Fibroblast of lung (primary cell): ENCODE measurements around the gene PIEZO2. TPM values are rescaled to one million over a fixed set of nuclear protein-coding genes. Genes with fewer than 3 reads are reported as not detected.
A peak's percentile ranks its signal among the peaks of the same experiment; 100 is the strongest.

Experiments used
- DNase-seq, 2 donors: peaks; one replicate each; pipeline versions ENCODE4 v3.0.0 to v3.0.0-alpha.2; 2010; ENCODE audit warnings: low read depth in 2 of 2
- H2AFZ ChIP-seq: 2 replicates; pipeline ENCODE4 v1.5.1; 2012; ENCODE audit warnings: low read length, control low read depth, inconsistent platforms
- H3K27ac ChIP-seq: 2 replicates; pipeline ENCODE4 v1.5.1; 2011; ENCODE audit warnings: low read length, control low read depth; ENCODE audit not compliant: insufficient read depth
- H3K27me3 ChIP-seq: 2 replicates; pipeline ENCODE4 v1.5.1; 2011; ENCODE audit warnings: mild to moderate bottlenecking, low read length; ENCODE audit not compliant: control insufficient read depth, insufficient read depth
- H3K36me3 ChIP-seq: 2 replicates; pipeline ENCODE4 v1.5.1; 2011; ENCODE audit warnings: low read length; ENCODE audit not compliant: control insufficient read depth, insufficient read depth
- H3K4me1 ChIP-seq: 2 replicates; pipeline ENCODE4 v1.5.1; 2011; ENCODE audit warnings: low read length; ENCODE audit not compliant: control insufficient read depth, insufficient read depth; ENCODE audit errors: extremely low read depth
- H3K4me2 ChIP-seq: 2 replicates; pipeline ENCODE4 v1.5.1; 2011; ENCODE audit warnings: low read length, control low read depth; ENCODE audit not compliant: insufficient read depth; ENCODE audit errors: extremely low read depth
- H3K4me3 ChIP-seq, 4 experiments: fragments of 200-600 bp in 1 of 4; sonication (generic) in 1 of 4; replicated peaks in 1 of 4; 2 replicates each; pipeline ENCODE4 v1.5.1; 2011 to 2016; ENCODE audit warnings: low read length in 4 of 4, low read depth in 3 of 4, mild to moderate bottlenecking in 3 of 4, control low read depth in 2 of 4, inconsistent platforms in 1 of 4, mixed read lengths in 1 of 4; ENCODE audit not compliant: insufficient read depth in 1 of 4; ENCODE audit errors: control extremely low read depth in 1 of 4
- H3K79me2 ChIP-seq: 2 replicates; pipeline ENCODE4 v1.5.1; 2012; ENCODE audit warnings: mild to moderate bottlenecking, low read length, inconsistent platforms; ENCODE audit not compliant: control insufficient read depth, insufficient read depth
- H3K9ac ChIP-seq: 2 replicates; pipeline ENCODE4 v1.5.1; 2011; ENCODE audit warnings: mild to moderate bottlenecking, low read length, control low read depth; ENCODE audit not compliant: insufficient read depth
- H3K9me3 ChIP-seq: 2 replicates; pipeline ENCODE4 v1.5.1; 2012; ENCODE audit warnings: low read depth, low read length; ENCODE audit not compliant: control insufficient read depth, insufficient read depth
- H4K20me1 ChIP-seq: 2 replicates; pipeline ENCODE4 v1.5.1; 2011; ENCODE audit warnings: low read length; ENCODE audit not compliant: control insufficient read depth, insufficient read depth; ENCODE audit errors: extremely low read depth
- EZH2 ChIP-seq: IDR thresholded peaks from 2 replicates; pipeline ENCODE4 v1.5.1; 2012; ENCODE audit warnings: low read length, control low read depth, mild to moderate bottlenecking; ENCODE audit errors: missing control alignments
- polyA plus RNA-seq, 2 donors: library from polyadenylated mRNA; depleted of rRNA in 1 of 2; stranded (reverse) in 1 of 2; unstranded in 1 of 2; fragments of >200 nt; gene quantifications; 2 replicates each; pipeline ENCODE4 v1.2.1, GENCODE V29; 2011 to 2012; ENCODE audit warnings: missing spikeins in 1 of 2
- total RNA-seq: library from RNA; depleted of rRNA; stranded (reverse); fragments of >200 nt; gene quantifications from 2 replicates; pipeline ENCODE4 v1.2.1, GENCODE V29; 2014
- TF ChIP-seq, protein P1 (sequence below), 2 donors: IDR thresholded peaks in 1 of 2; conservative IDR thresholded peaks in 1 of 2; 1 replicate in 1 of 2; 2 replicates in 1 of 2; pipeline ENCODE4 v1.5.1; 2011 to 2012; ENCODE audit warnings: low read length in 2 of 2, control low read depth in 1 of 2, inconsistent platforms in 1 of 2, low read depth in 1 of 2, mild to moderate bottlenecking in 1 of 2

PIEZO2 gene
- total and polyA plus RNA-seq, 2 donors (not counting 1 experiment from before 2014, with no cell fraction given) = 1.2 to 6.6 TPM

DNA sequence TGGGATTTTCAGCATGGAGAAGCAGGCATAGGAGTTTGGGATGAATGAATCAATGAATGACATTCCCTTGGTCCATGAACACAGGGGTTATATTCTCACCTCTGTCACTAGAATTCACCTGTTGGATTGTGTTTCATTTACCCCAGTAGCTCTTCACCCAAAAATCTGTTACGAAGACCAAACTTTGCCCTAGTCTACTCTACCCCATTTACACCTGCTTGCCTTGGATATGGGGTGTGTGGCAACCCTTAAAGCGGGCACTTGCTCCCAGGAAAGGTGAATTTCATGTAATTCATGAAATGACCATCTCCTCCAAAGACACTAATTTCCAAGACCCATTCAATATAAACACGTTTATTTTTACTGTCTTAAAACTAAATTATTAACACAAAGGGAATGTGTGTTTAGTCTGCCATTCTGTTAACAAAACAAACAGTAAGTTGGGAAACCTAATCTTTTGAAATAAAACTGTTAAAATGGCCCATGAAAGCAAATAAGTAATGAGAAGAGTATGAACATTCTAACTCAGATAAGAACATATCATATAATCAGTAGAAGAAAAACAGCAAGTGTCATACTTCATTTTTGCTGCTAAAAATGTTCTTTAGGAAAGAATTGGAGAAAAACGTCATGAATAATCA, 355.5 kb downstream of the PIEZO2 start:
- no peak overlapping the region for H3K4me3 ChIP-seq
- H3K27ac ChIP-seq = no peak overlapping the region
- TF ChIP-seq, protein P1, sequence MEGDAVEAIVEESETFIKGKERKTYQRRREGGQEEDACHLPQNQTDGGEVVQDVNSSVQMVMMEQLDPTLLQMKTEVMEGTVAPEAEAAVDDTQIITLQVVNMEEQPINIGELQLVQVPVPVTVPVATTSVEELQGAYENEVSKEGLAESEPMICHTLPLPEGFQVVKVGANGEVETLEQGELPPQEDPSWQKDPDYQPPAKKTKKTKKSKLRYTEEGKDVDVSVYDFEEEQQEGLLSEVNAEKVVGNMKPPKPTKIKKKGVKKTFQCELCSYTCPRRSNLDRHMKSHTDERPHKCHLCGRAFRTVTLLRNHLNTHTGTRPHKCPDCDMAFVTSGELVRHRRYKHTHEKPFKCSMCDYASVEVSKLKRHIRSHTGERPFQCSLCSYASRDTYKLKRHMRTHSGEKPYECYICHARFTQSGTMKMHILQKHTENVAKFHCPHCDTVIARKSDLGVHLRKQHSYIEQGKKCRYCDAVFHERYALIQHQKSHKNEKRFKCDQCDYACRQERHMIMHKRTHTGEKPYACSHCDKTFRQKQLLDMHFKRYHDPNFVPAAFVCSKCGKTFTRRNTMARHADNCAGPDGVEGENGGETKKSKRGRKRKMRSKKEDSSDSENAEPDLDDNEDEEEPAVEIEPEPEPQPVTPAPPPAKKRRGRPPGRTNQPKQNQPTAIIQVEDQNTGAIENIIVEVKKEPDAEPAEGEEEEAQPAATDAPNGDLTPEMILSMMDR (conservative IDR thresholded peaks at IDR 0.05 in 1 of 2, IDR thresholded peaks at IDR 0.05 in 1 of 2; ENCODE audit: low read depth in 1 of 2, low read length in 2 of 2) = no peak
- TF ChIP-seq EZH2 = no peak
- no peaks in the 10 kb centered on the region for H4K20me1 ChIP-seq
- H3K4me2 ChIP-seq = no peak overlapping the region
- H3K79me2 ChIP-seq = no peaks in the 10 kb centered on the region
- H3K4me1 ChIP-seq = no peaks in the 10 kb centered on the region
- H3K36me3 ChIP-seq = no peaks in the 10 kb centered on the region
- no peaks in the 10 kb centered on the region for H3K9me3 ChIP-seq
- no peaks in the 10 kb centered on the region for H3K27me3 ChIP-seq
- no peak overlapping the region for H2AFZ ChIP-seq
- H3K9ac ChIP-seq = no peak overlapping the region
- DNase-seq = no peak

- peak in 1 of 2 donors; percentile 19 for DNase-seq
- Histone ChIP-seq H3K36me3 (no peaks in the 10 kb centered on the region), H3K27ac (no peak overlapping the region)
Measured at GRCh38 chr18:10792181-10792580, 357.2 kb downstream of the PIEZO2 start.

GRCh38 chr18:10791169-10791831, 358.1 kb downstream of the PIEZO2 start:
- H3K27ac ChIP-seq = no peak overlapping the region
- no peak for DNase-seq

More at GRCh38 chr18:10792181-10792580, 357.2 kb downstream of the PIEZO2 start:
- Histone ChIP-seq H3K9ac (no peak overlapping the region), H2AFZ (no peak overlapping the region), H3K9me3 (no peaks in the 10 kb centered on the region), H3K79me2 (no peaks in the 10 kb centered on the region), H3K4me3 (no peak overlapping the region), H3K4me2 (no peak overlapping the region), H4K20me1 (no peaks in the 10 kb centered on the region), H3K27me3 (no peaks in the 10 kb centered on the region), H3K4me1 (no peaks in the 10 kb centered on the region)
- TF ChIP-seq, protein P1 (conservative IDR thresholded peaks at IDR 0.05 in 1 of 2, IDR thresholded peaks at IDR 0.05 in 1 of 2; ENCODE audit: low read depth in 1 of 2, low read length in 2 of 2) = no peak
- TF ChIP-seq EZH2 = no peak

More at GRCh38 chr18:10791169-10791831, 358.1 kb downstream of the PIEZO2 start:
- H3K4me1 ChIP-seq = no peaks in the 10 kb centered on the region
- H3K36me3 ChIP-seq = no peaks in the 10 kb centered on the region
- H3K9ac ChIP-seq = no peak overlapping the region
- no peak overlapping the region for H3K4me2 ChIP-seq
- no peak overlapping the region for H2AFZ ChIP-seq
- H3K9me3 ChIP-seq = no peaks in the 10 kb centered on the region
- H3K27me3 ChIP-seq = no peaks in the 10 kb centered on the region
- TF ChIP-seq, protein P1 (conservative IDR thresholded peaks at IDR 0.05 in 1 of 2, IDR thresholded peaks at IDR 0.05 in 1 of 2; ENCODE audit: low read depth in 1 of 2, low read length in 2 of 2) = no peak
- TF ChIP-seq EZH2 = no peak
- no peaks in the 10 kb centered on the region for H3K79me2 ChIP-seq
- no peak overlapping the region for H3K4me3 ChIP-seq
- H4K20me1 ChIP-seq = no peaks in the 10 kb centered on the region
